OCI-LY7 (cell line): Measurements from ENCODE around the gene ANKRD33B. TPM values are rescaled to one million over a fixed set of nuclear protein-coding genes. Genes with fewer than 3 reads are reported as not detected.

Experiments
- BruUV-seq: library from RNA; stranded (reverse); fragments of 400-500 nt; replicated peaks from 2 replicates; lab custom pipeline; 2021; lab: Mats Ljungman, UMichigan
- CTCF ChIA-PET: fragments of 300-600 bp; sonication (Branson Sonifier 250); formaldehyde crosslinking; loops from one replicate; lab custom pipeline; 2022; ENCODE audit warnings: antibody characterized with exemption; ENCODE audit not compliant: unreplicated experiment; lab: Charles Lee
- POLR2A ChIA-PET: fragments of 300-600 bp; sonication (Branson Sonifier 250); formaldehyde crosslinking; loops from one replicate; lab custom pipeline; 2022; ENCODE audit warnings: antibody characterized with exemption; lab: Charles Lee
- DNase-seq: peaks from one replicate; pipeline ENCODE4 v3.0.0-alpha.2; 2015; ENCODE audit warnings: low spot score
- H2AFZ ChIP-seq: fragments of 200-600 bp; sonication (generic), shearing (Covaris generic); 2 replicates; pipeline ENCODE4 v1.6.1; 2014; ENCODE audit warnings: mild to moderate bottlenecking, antibody characterized with exemption, low read length, moderate library complexity
- H3K27ac ChIP-seq: fragments of 200-600 bp; sonication (generic); 2 replicates; pipeline ENCODE4 v1.5.1; 2014; ENCODE audit warnings: mixed run types, low read depth, mild to moderate bottlenecking, moderate library complexity, low read length, inconsistent platforms; ENCODE audit not compliant: poor library complexity, severe bottlenecking
- H3K36me3 ChIP-seq: fragments of 200-600 bp; sonication (generic); 2 replicates; pipeline ENCODE4 v1.6.1; 2014; ENCODE audit warnings: mild to moderate bottlenecking, antibody characterized with exemption, low read length, moderate library complexity, mixed read lengths; ENCODE audit not compliant: insufficient read depth
- H3K4me1 ChIP-seq: fragments of 200-600 bp; sonication (generic); 2 replicates; pipeline ENCODE4 v1.5.1; 2014; ENCODE audit warnings: mild to moderate bottlenecking, low read length; ENCODE audit not compliant: insufficient read depth, poor library complexity, severe bottlenecking
- H3K4me2 ChIP-seq: fragments of 200-600 bp; sonication (generic); 2 replicates; pipeline ENCODE4 v1.6.1; 2014; ENCODE audit warnings: mild to moderate bottlenecking, low read length
- H3K4me3 ChIP-seq: fragments of 200-600 bp; sonication (generic); 2 replicates; pipeline ENCODE4 v1.5.1; 2014; ENCODE audit warnings: mild to moderate bottlenecking, low read depth, low read length; ENCODE audit not compliant: poor library complexity, severe bottlenecking
- H3K79me2 ChIP-seq: fragments of 200-600 bp; sonication (generic); 2 replicates; pipeline ENCODE4 v1.6.1; 2016; ENCODE audit warnings: low read depth, mild to moderate bottlenecking, low read length, moderate library complexity, mixed read lengths; ENCODE audit not compliant: insufficient read depth
- H3K9me2 ChIP-seq: fragments of 200-600 bp; sonication (generic); 2 replicates; pipeline ENCODE4 v1.6.1; 2016; ENCODE audit warnings: mild to moderate bottlenecking, low read length, mixed read lengths; ENCODE audit not compliant: insufficient read depth
- H3K9me3 ChIP-seq: fragments of 200-600 bp; sonication (generic); 2 replicates; pipeline ENCODE4 v1.6.1; 2014; ENCODE audit warnings: mild to moderate bottlenecking, mixed run types, low read length, mixed read lengths
- H4K20me1 ChIP-seq: fragments of 200-600 bp; sonication (generic); 2 replicates; pipeline ENCODE4 v1.6.1; 2014; ENCODE audit warnings: mild to moderate bottlenecking, antibody characterized with exemption, low read length, moderate library complexity, mixed read lengths; ENCODE audit not compliant: insufficient read depth
- CTCF ChIP-seq: fragments of 200-600 bp; sonication (generic); conservative IDR thresholded peaks from 2 replicates; pipeline ENCODE4 v1.5.1; 2014; ENCODE audit warnings: mild to moderate bottlenecking, antibody characterized with exemption, low read length, moderate library complexity, mixed read lengths
- EZH2phosphoT487 ChIP-seq: fragments of 200-600 bp; sonication (generic); IDR thresholded peaks from 2 replicates; pipeline ENCODE4 v1.6.1; 2018; ENCODE audit warnings: low read depth, borderline replicate concordance, mild to moderate bottlenecking, mixed run types, antibody characterized with exemption, low read length, moderate library complexity, mixed read lengths
- intact Hi-C: fragments of 100-400 bp; cut with micrococcal nuclease; formaldehyde crosslinking; loops from one replicate; pipeline ENCODE4 v1.10.0; 2022; ENCODE audit not compliant: unreplicated experiment
- total RNA-seq, 2 experiments: library from RNA; depleted of rRNA in 1 of 2; stranded (reverse); fragments of >200 nt in 1 of 2; shearing (Covaris generic) in 1 of 2; gene quantifications; 2 replicates each; pipeline ENCODE4 v1.2.3, GENCODE V29; 2014 to 2022

The ANKRD33B gene
- total RNA-seq, 2 experiments from 2014 or later = 5.6 to 11.4 TPM

GRCh38 chr5:10665799-10666198 is 101.9 kb downstream of the ANKRD33B start:
- Histone ChIP-seq H2AFZ (no peak overlapping the region), H3K27ac (no peak overlapping the region), H3K4me2 (no peak overlapping the region), H3K4me1 (no peaks in the 10 kb centered on the region), H3K36me3 (no peaks in the 10 kb centered on the region), H3K9me3 (no peaks in the 10 kb centered on the region), H3K4me3 (no peak overlapping the region), H4K20me1 (no peaks in the 10 kb centered on the region), H3K9me2 (no peaks in the 10 kb centered on the region), H3K79me2 (no peaks in the 10 kb centered on the region)
- no TSS peak for BruUV-seq
- no peak for DNase-seq
- CTCF ChIA-PET = no interaction called here
- POLR2A ChIA-PET = no interaction called here
- intact Hi-C loops = no loop called here
- TF ChIP-seq EZH2phosphoT487 (no peak), CTCF (no peak)

- POLR2A ChIA-PET = interaction anchor here (0.7 to 1.1 kb wide), 2 partner anchors 19 to 256 kb away, joined by 3 read pairs; no protein-coding TSS in a partner anchor
- no TSS peak for BruUV-seq
- intact Hi-C loops = no loop called here
These were observed 102.8 kb downstream of the ANKRD33B start for GRCh38 chr5:10666531-10667299.

More at GRCh38 chr5:10666531-10667299, 102.8 kb downstream of the ANKRD33B start:
- Histone ChIP-seq H3K9me2 (no peaks in the 10 kb centered on the region), H3K27ac (no peak overlapping the region), H3K4me1 (no peaks in the 10 kb centered on the region), H2AFZ (no peak overlapping the region), H3K9me3 (no peaks in the 10 kb centered on the region), H3K4me3 (no peak overlapping the region), H3K36me3 (no peaks in the 10 kb centered on the region), H4K20me1 (no peaks in the 10 kb centered on the region), H3K4me2 (no peak overlapping the region), H3K79me2 (no peaks in the 10 kb centered on the region)
- CTCF ChIA-PET = no interaction called here
- no peak for DNase-seq
- TF ChIP-seq CTCF = no peak
- TF ChIP-seq EZH2phosphoT487 = no peak
